ENCODE measurements around the gene PLEKHA7. TPM values are rescaled to one million over a fixed set of nuclear protein-coding genes. Genes with fewer than 3 reads are reported as not detected.

PLEKHA7 gene
- polyA plus RNA-seq, 1 donor = 59.0 TPM

DNA sequence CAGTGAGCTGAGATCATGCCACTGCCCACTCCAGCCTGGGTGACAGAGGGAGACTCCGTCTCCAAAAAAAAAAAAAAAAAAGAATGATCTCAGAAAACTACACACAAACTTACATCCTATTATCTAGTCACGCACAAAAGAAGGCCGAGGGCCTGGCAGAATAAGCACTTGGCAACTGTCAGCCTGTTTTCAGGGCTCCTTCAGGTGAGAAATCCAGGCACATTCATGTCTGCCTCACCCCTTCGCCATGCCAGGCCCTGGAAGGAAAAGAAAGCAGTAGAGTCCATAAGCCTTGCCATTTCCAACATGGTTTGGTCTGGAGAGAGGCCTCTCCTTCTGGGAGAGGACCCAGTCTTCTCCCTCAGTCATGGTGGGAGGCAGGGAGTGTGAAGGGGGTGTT, 244.8 kb downstream of the PLEKHA7 start:
- WGBS (ENCODE audit: insufficient coverage, low lambda C conversion rate) = no CpG with 5 or more reads among the region's 4 CpGs
- Histone ChIP-seq H3K27ac (ENCODE audit: low read length) (no peak overlapping the region), H3K9me3 (ENCODE audit: control insufficient read depth, low read depth, low read length) (no peaks in the 10 kb centered on the region), H3K36me3 (ENCODE audit: control insufficient read depth, insufficient read depth, low read length) (no peaks in the 10 kb centered on the region), H3K27me3 (ENCODE audit: control insufficient read depth, insufficient read depth, low read length) (no peaks in the 10 kb centered on the region), H3K4me3 (ENCODE audit: low read length) (no peak overlapping the region), H3K4me1 (ENCODE audit: control insufficient read depth, insufficient read depth, low read length) (no peaks in the 10 kb centered on the region)
- DNase-seq = no peak

DNA sequence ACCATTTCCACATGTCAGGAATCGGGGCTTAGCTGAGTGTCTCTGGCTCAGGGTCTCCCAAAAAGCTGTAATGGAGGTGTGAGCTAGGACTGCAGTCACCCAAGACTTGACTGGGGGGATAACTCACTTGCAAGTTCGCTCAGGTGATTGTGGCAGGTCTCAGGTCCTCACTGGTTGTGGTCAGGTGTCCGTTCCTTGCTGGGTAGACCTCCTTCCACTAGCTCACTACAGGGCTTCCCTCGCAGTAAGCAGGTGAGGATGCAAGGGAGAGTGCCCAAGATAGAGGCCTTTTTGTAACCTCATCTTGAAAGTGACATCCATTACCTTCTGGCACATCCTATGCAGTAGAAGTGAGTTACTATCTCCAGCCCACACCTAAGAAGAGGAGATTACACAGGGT, 246.3 kb downstream of the PLEKHA7 start:
- Histone ChIP-seq H3K4me3 (ENCODE audit: low read length) (no peak overlapping the region), H3K27ac (ENCODE audit: low read length) (no peak overlapping the region), H3K36me3 (ENCODE audit: control insufficient read depth, insufficient read depth, low read length) (no peaks in the 10 kb centered on the region), H3K9me3 (ENCODE audit: control insufficient read depth, low read depth, low read length) (no peaks in the 10 kb centered on the region), H3K4me1 (ENCODE audit: control insufficient read depth, insufficient read depth, low read length) (no peaks in the 10 kb centered on the region), H3K27me3 (ENCODE audit: control insufficient read depth, insufficient read depth, low read length) (no peaks in the 10 kb centered on the region)
- no CpG with 5 or more reads among the region's 4 CpGs for WGBS (ENCODE audit: insufficient coverage, low lambda C conversion rate)
- no peak for DNase-seq

DNA sequence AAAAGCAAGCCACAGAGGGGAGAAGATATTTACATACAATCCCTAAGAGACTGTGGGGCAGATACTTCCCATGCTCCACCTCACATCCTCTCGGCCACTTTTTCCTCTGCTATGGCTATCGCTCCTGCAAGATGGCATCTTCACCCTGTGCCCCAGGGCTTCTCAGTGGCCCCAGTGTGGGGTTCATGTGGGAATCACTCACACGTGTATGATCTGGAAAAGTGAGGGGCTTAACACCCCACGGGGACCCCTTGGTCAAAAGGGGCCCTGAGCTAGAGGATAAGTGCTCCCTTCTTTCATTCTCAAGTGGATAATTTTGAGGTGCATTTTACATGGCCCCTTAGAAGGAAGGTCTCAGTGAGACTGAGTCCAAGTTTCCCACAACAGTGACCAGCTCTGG, 247.1 kb downstream of the PLEKHA7 start:
- H3K27ac ChIP-seq (ENCODE audit: low read length) = no peak overlapping the region
- H3K4me3 ChIP-seq (ENCODE audit: low read length) = no peak overlapping the region
- DNase-seq = no peak
- no peaks in the 10 kb centered on the region for H3K36me3 ChIP-seq (ENCODE audit: control insufficient read depth, insufficient read depth, low read length)
- no peaks in the 10 kb centered on the region for H3K27me3 ChIP-seq (ENCODE audit: control insufficient read depth, insufficient read depth, low read length)
- no peaks in the 10 kb centered on the region for H3K9me3 ChIP-seq (ENCODE audit: control insufficient read depth, low read depth, low read length)
- 100% methylated on average over 2 of the region's 4 CpGs for whole genome bisulfite sequencing (ENCODE audit: insufficient coverage, low lambda C conversion rate)
- no peaks in the 10 kb centered on the region for H3K4me1 ChIP-seq (ENCODE audit: control insufficient read depth, insufficient read depth, low read length)

DNA sequence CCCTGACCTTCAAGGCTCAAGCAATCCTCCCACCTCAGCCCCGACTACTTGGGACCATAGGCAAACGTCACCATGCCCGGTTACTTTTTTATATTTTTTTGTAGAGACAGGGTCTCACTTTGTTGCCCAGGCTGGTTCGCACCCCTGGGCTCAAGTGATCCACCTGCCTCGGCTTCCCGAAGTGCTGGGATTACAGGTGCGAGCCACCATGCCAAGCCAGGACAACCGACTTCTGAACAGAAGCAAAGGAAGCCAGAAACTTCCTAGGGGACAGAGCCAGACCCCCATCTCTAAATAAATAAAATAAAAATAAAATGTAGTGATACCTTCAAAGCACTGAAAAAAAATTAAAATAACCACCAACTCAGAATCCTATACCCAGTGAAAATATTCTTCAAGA, 249.3 kb downstream of the PLEKHA7 start:
- Histone ChIP-seq H3K27ac (ENCODE audit: low read length) (no peak overlapping the region), H3K9me3 (ENCODE audit: control insufficient read depth, low read depth, low read length) (no peaks in the 10 kb centered on the region), H3K27me3 (ENCODE audit: control insufficient read depth, insufficient read depth, low read length) (no peaks in the 10 kb centered on the region), H3K4me3 (ENCODE audit: low read length) (no peak overlapping the region), H3K36me3 (ENCODE audit: control insufficient read depth, insufficient read depth, low read length) (no peaks in the 10 kb centered on the region), H3K4me1 (ENCODE audit: control insufficient read depth, insufficient read depth, low read length) (no peaks in the 10 kb centered on the region)
- DNase-seq = no peak
- WGBS (ENCODE audit: insufficient coverage, low lambda C conversion rate) = no CpG with 5 or more reads among the region's 8 CpGs

DNA sequence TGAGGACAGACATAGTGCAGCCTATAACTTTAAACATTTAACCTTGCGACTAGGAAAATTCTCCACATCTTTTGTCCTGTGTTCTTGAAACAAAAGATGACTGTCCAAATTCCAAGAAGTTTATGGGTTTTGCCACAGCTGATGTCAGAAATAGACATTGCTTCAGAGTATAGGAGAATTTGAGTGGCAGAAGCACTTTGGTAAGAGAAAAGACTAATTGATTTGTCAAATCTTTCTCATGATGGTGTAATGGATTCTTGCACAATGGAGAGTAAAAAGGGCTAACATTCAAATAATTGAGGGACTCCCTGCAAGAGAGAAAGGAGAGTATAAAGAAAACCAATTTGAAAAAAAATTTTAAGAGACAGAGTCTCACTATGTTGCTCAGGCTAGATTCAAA, 250.5 kb downstream of the PLEKHA7 start:
- Histone ChIP-seq H3K27ac (ENCODE audit: low read length) (no peak overlapping the region), H3K4me1 (ENCODE audit: control insufficient read depth, insufficient read depth, low read length) (no peaks in the 10 kb centered on the region), H3K36me3 (ENCODE audit: control insufficient read depth, insufficient read depth, low read length) (peaks cover 3% of the 10 kb centered on the region), H3K4me3 (ENCODE audit: low read length) (no peak overlapping the region), H3K27me3 (ENCODE audit: control insufficient read depth, insufficient read depth, low read length) (no peaks in the 10 kb centered on the region), H3K9me3 (ENCODE audit: control insufficient read depth, low read depth, low read length) (no peaks in the 10 kb centered on the region)
- no peak for DNase-seq
- no CpG with 5 or more reads among the region's 1 CpG for WGBS (ENCODE audit: insufficient coverage, low lambda C conversion rate)

DNA sequence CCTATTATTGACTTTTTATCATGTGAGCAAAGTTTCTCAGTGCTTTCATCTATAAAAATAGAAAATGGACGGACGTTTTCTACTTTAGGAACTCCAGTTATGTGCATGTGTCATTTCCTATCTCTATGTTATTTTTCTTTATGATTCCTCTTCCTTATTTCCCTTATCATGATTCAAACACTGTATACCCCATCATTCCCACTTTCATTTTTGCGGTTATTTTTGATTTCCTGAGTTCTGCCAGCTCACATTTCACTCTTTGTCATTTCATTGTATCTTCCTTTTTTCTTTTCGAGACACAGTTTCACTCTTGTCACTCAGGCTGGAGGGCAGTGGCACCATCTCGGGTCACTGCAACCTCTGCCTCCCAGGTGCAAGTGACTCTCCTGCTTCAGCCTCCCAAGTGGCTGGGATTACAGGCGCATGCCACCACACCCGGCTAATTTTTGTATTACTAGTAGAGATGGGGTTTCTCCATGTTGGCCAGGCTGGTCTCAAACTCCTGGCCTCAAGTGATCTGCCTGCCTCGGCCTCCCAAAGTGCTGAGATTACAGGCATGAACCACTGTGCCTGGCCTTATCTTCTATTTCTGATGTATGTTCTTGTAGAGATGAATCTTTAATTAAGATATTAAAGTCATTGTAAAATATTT, 254.2 kb downstream of the PLEKHA7 start:
- Histone ChIP-seq H3K9me3 (ENCODE audit: control insufficient read depth, low read depth, low read length) (no peaks in the 10 kb centered on the region), H3K36me3 (ENCODE audit: control insufficient read depth, insufficient read depth, low read length) (peaks cover 19% of the 10 kb centered on the region), H3K27me3 (ENCODE audit: control insufficient read depth, insufficient read depth, low read length) (no peaks in the 10 kb centered on the region), H3K4me1 (ENCODE audit: control insufficient read depth, insufficient read depth, low read length) (no peaks in the 10 kb centered on the region), H3K4me3 (ENCODE audit: low read length) (no peak overlapping the region), H3K27ac (ENCODE audit: low read length) (no peak overlapping the region)
- no peak for DNase-seq
- WGBS (ENCODE audit: insufficient coverage, low lambda C conversion rate) = 81% methylated on average over 3 of the region's 8 CpGs

DNA sequence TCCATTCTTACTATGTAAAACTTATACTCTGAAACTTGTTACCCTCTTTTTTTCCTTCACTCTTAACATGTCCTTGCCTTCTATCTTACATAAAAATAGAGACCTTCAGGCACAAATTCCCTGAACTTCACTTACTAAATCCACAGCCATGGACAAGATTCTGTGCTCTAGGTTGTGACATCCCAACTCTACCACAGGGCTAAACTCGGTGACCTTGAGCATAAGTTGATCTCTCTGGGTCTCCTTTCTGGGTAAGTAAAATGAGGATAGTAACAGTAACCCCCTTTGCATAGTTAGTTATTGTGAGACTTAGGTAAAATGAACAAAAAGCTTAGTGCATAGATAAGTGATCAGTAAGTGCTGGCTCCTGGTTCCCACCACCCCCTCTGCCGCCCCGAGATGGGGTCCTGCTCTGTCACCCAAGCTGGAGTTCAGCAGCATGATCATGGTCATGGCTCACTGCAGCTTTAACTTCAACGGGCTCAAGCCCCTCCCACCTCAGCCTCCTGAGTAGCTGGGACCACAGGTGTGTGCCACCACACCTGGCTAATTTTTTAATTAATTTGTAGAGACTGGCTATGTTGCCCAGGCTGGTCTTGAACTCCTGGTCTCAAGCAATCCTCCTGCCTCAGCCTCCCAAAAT, 255.7 kb downstream of the PLEKHA7 start:
- no CpG with 5 or more reads among the region's 4 CpGs for WGBS (ENCODE audit: insufficient coverage, low lambda C conversion rate)
- peaks cover 30% of the 10 kb centered on the region for H3K36me3 ChIP-seq (ENCODE audit: control insufficient read depth, insufficient read depth, low read length)

DNA sequence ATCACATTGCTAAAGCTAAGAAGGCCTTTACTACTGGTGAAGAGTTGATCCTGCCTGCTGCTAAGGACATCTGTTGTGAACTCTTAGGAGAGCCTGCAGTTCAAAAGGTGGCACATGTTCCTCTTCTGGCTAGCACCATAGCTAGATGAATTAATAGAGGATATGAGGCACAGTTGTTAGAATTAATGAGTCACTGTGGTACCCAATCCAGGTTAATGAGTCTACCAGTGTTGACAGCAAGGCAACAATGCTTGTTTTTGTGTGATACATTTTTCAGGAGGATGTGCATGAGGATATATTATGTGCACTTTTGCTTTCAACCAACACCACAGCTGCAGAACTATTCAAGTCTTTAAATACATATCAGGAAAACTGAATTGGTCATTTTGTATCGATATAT, 263.8 kb downstream of the PLEKHA7 start:
- no peak overlapping the region for H3K27ac ChIP-seq (ENCODE audit: low read length)
- peaks cover 67% of the 10 kb centered on the region for H3K36me3 ChIP-seq (ENCODE audit: control insufficient read depth, insufficient read depth, low read length)
- H3K9me3 ChIP-seq (ENCODE audit: control insufficient read depth, low read depth, low read length) = no peaks in the 10 kb centered on the region
- H3K4me3 ChIP-seq (ENCODE audit: low read length) = no peak overlapping the region
- no peaks in the 10 kb centered on the region for H3K4me1 ChIP-seq (ENCODE audit: control insufficient read depth, insufficient read depth, low read length)
- WGBS (ENCODE audit: insufficient coverage, low lambda C conversion rate) = no CpG with 5 or more reads among the region's 1 CpG
- no peaks in the 10 kb centered on the region for H3K27me3 ChIP-seq (ENCODE audit: control insufficient read depth, insufficient read depth, low read length)
- no peak for DNase-seq

More for the DNA sequence above, 255.7 kb downstream of the PLEKHA7 start:
- DNase-seq = no peak
- H3K4me1 ChIP-seq (ENCODE audit: control insufficient read depth, insufficient read depth, low read length) = no peaks in the 10 kb centered on the region
- no peak overlapping the region for H3K4me3 ChIP-seq (ENCODE audit: low read length)
- no peaks in the 10 kb centered on the region for H3K9me3 ChIP-seq (ENCODE audit: control insufficient read depth, low read depth, low read length)
- H3K27me3 ChIP-seq (ENCODE audit: control insufficient read depth, insufficient read depth, low read length) = no peaks in the 10 kb centered on the region
- H3K27ac ChIP-seq (ENCODE audit: low read length) = no peak overlapping the region

DNA sequence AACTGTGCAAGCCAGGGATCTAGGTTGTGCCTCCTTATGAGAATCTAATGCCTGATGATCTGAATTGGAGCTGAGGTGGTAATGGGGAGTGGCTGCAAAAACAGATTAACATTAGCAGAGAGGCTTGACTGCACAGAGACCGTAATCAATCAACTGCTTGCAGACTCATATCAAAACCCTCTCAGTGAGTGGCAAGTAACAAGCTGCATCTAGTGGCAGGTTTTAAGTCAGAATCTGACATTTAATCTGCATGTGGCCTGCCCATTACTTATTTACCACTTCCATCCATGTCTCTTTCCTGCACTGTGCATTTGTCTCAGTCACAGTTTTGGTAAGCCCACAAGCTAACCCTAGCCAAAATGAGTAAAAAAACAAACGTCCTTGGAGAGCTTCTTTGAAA, 264.5 kb downstream of the PLEKHA7 start:
- Histone ChIP-seq H3K27ac (ENCODE audit: low read length) (no peak overlapping the region), H3K9me3 (ENCODE audit: control insufficient read depth, low read depth, low read length) (no peaks in the 10 kb centered on the region), H3K27me3 (ENCODE audit: control insufficient read depth, insufficient read depth, low read length) (no peaks in the 10 kb centered on the region), H3K4me1 (ENCODE audit: control insufficient read depth, insufficient read depth, low read length) (no peaks in the 10 kb centered on the region), H3K4me3 (ENCODE audit: low read length) (no peak overlapping the region), H3K36me3 (ENCODE audit: control insufficient read depth, insufficient read depth, low read length) (peaks cover 70% of the 10 kb centered on the region)
- WGBS (ENCODE audit: insufficient coverage, low lambda C conversion rate) = no CpG with 5 or more reads among the region's 2 CpGs
- DNase-seq = no peak

DNA sequence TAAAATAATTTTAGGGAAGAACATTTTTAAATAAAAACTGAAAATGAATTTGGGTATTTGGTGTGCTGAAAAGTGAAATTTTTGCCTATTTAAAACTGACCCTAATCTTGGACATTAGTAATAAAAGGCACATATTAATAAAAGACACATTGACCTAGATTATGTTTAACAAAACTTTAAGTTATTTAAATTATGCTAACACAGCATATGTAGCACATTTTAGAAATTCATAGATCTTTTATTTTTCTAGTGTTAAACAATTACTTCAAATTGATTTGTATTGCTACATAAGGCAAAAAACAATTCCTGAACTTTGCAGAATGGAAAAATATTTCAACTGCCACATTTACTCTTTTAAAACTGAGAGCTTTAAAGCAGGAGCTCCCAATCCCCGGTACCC, 265.1 kb downstream of the PLEKHA7 start:
- Histone ChIP-seq H3K36me3 (ENCODE audit: control insufficient read depth, insufficient read depth, low read length) (peaks cover 66% of the 10 kb centered on the region), H3K9me3 (ENCODE audit: control insufficient read depth, low read depth, low read length) (no peaks in the 10 kb centered on the region), H3K4me3 (ENCODE audit: low read length) (no peak overlapping the region), H3K4me1 (ENCODE audit: control insufficient read depth, insufficient read depth, low read length) (no peaks in the 10 kb centered on the region), H3K27me3 (ENCODE audit: control insufficient read depth, insufficient read depth, low read length) (no peaks in the 10 kb centered on the region), H3K27ac (ENCODE audit: low read length) (no peak overlapping the region)
- no peak for DNase-seq
- no CpG with 5 or more reads among the region's 1 CpG for WGBS (ENCODE audit: insufficient coverage, low lambda C conversion rate)

Measured in large intestine (tissue), 3 donors.